Measurements from ENCODE around the gene DNASE1L2.

- TF ChIP-seq, protein P1, sequence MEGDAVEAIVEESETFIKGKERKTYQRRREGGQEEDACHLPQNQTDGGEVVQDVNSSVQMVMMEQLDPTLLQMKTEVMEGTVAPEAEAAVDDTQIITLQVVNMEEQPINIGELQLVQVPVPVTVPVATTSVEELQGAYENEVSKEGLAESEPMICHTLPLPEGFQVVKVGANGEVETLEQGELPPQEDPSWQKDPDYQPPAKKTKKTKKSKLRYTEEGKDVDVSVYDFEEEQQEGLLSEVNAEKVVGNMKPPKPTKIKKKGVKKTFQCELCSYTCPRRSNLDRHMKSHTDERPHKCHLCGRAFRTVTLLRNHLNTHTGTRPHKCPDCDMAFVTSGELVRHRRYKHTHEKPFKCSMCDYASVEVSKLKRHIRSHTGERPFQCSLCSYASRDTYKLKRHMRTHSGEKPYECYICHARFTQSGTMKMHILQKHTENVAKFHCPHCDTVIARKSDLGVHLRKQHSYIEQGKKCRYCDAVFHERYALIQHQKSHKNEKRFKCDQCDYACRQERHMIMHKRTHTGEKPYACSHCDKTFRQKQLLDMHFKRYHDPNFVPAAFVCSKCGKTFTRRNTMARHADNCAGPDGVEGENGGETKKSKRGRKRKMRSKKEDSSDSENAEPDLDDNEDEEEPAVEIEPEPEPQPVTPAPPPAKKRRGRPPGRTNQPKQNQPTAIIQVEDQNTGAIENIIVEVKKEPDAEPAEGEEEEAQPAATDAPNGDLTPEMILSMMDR (IDR thresholded peaks at IDR 0.05; ENCODE audit: poor library complexity): no peak
- no peak for TF ChIP-seq EZH2 (IDR thresholded peaks at IDR 0.05; ENCODE audit: borderline replicate concordance)
Observed at GRCh38 chr16:2280461-2280860, 44.2 kb downstream of the DNASE1L2 start.

All from hepatocyte (in vitro differentiated cells).